ENCODE results near the gene MIPOL1. TPM values are rescaled to one million over a fixed set of nuclear protein-coding genes. Genes with fewer than 3 reads are reported as not detected.

MIPOL1 gene
- total and polyA plus RNA-seq, 2 of the 4 experiments (the other 2 are of a cell fraction), result 2.7 to 5.9 TPM

DNA sequence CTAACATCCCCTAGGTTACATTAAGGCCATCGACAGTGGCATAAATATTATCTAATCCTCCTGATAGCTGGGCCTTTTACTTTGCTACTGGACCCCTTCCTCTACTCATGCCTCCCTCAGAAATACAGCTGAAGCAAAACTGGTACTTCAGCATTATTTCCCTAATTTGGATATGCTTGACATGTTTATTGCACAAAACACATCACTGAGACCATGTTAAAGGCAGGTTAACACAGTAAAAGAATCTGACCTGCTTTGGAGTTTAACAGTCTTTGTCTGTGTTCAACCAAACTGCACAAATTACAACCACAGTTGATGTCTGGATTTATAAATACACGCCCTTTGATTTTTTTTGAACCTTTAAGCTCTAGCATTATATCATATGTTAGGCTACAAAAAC, 240.7 kb downstream of the MIPOL1 start:
- intact Hi-C loops (cut with micrococcal nuclease), result no loop called here
- no peak overlapping the region for H3K4me2 ChIP-seq (ENCODE audit: low read depth, low read length)
- H2AK9ac ChIP-seq (replicated peaks; ENCODE audit: low read depth, low read length, poor library complexity), result no peak overlapping the region
- no peak overlapping the region for H2BK15ac ChIP-seq (ENCODE audit: low read depth, low read length)
- no peak overlapping the region for H4K91ac ChIP-seq (ENCODE audit: insufficient read depth, low read depth, low read length)
- TF ChIP-seq SMC3 (IDR thresholded peaks at IDR 0.05; ENCODE audit: low read depth, low read length) (no peak), RCOR1 (IDR thresholded peaks at IDR 0.05; ENCODE audit: insufficient replicate concordance, low read length) (no peak), MXI1 (IDR thresholded peaks at IDR 0.05; ENCODE audit: borderline replicate concordance, low read depth, low read length) (no peak), CHD1 (IDR thresholded peaks at IDR 0.05; ENCODE audit: low read depth, low read length) (no peak), RFX5 (IDR thresholded peaks at IDR 0.05; ENCODE audit: low read depth, low read length) (no peak), BHLHE40 (IDR thresholded peaks at IDR 0.05; ENCODE audit: low read depth, low read length) (no peak), NFE2L2 (IDR thresholded peaks at IDR 0.05; ENCODE audit: low read depth, low read length) (no peak), FOS (IDR thresholded peaks at IDR 0.05; ENCODE audit: low read depth, low read length) (no peak), POLR2A (IDR thresholded peaks at IDR 0.05; ENCODE audit: low read depth, low read length) (no peak), MAZ (IDR thresholded peaks at IDR 0.05; ENCODE audit: borderline replicate concordance, low read depth, low read length) (no peak), RAD21 (IDR thresholded peaks at IDR 0.05; ENCODE audit: low read length) (no peak), MAFK (IDR thresholded peaks at IDR 0.05; ENCODE audit: low read depth, low read length) (no peak), CEBPB (IDR thresholded peaks at IDR 0.05; ENCODE audit: low read depth, low read length) (no peak)
- TF ChIP-seq, protein P1, sequence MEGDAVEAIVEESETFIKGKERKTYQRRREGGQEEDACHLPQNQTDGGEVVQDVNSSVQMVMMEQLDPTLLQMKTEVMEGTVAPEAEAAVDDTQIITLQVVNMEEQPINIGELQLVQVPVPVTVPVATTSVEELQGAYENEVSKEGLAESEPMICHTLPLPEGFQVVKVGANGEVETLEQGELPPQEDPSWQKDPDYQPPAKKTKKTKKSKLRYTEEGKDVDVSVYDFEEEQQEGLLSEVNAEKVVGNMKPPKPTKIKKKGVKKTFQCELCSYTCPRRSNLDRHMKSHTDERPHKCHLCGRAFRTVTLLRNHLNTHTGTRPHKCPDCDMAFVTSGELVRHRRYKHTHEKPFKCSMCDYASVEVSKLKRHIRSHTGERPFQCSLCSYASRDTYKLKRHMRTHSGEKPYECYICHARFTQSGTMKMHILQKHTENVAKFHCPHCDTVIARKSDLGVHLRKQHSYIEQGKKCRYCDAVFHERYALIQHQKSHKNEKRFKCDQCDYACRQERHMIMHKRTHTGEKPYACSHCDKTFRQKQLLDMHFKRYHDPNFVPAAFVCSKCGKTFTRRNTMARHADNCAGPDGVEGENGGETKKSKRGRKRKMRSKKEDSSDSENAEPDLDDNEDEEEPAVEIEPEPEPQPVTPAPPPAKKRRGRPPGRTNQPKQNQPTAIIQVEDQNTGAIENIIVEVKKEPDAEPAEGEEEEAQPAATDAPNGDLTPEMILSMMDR (conservative IDR thresholded peaks at IDR 0.05; ENCODE audit: low read depth, low read length), result no peak
- TF ChIP-seq, protein P2, sequence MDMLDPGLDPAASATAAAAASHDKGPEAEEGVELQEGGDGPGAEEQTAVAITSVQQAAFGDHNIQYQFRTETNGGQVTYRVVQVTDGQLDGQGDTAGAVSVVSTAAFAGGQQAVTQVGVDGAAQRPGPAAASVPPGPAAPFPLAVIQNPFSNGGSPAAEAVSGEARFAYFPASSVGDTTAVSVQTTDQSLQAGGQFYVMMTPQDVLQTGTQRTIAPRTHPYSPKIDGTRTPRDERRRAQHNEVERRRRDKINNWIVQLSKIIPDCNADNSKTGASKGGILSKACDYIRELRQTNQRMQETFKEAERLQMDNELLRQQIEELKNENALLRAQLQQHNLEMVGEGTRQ (IDR thresholded peaks at IDR 0.05; ENCODE audit: low read depth, low read length), result no peak
- TF ChIP-seq, protein P3, sequence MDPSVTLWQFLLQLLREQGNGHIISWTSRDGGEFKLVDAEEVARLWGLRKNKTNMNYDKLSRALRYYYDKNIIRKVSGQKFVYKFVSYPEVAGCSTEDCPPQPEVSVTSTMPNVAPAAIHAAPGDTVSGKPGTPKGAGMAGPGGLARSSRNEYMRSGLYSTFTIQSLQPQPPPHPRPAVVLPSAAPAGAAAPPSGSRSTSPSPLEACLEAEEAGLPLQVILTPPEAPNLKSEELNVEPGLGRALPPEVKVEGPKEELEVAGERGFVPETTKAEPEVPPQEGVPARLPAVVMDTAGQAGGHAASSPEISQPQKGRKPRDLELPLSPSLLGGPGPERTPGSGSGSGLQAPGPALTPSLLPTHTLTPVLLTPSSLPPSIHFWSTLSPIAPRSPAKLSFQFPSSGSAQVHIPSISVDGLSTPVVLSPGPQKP (IDR thresholded peaks at IDR 0.05; ENCODE audit: borderline replicate concordance, low read depth, low read length), result no peak
- no peaks in the 10 kb centered on the region for H3K36me3 ChIP-seq (ENCODE audit: control insufficient read depth, insufficient read depth, low read length)
- no peak overlapping the region for H3K4ac ChIP-seq (ENCODE audit: low read depth, low read length)
- no peak overlapping the region for H3K23ac ChIP-seq (ENCODE audit: low read depth, low read length)
- H3K56ac ChIP-seq (ENCODE audit: extremely low read depth, insufficient read depth, low read length), result no peak overlapping the region
- BruUV-seq (replicated peaks), result no TSS peak
- DNase-seq (no peak), ATAC-seq (ENCODE audit: low read depth) (no peak)
- no peak overlapping the region for H2BK20ac ChIP-seq (ENCODE audit: low read depth, low read length)
- no peaks in the 10 kb centered on the region for H4K20me1 ChIP-seq (ENCODE audit: insufficient read depth, low read length)
- no CpG with 5 or more reads among the region's 2 CpGs for WGBS, 2 experiments (ENCODE audit: extremely low coverage in 2 of 2, insufficient read length in 1 of 2)
- POLR2A ChIA-PET (ENCODE audit: unreplicated experiment), result no interaction called here
- no peak overlapping the region for H2BK5ac ChIP-seq (ENCODE audit: low read depth, low read length, poor library complexity, severe bottlenecking)
- H3K27me3 ChIP-seq (ENCODE audit: control insufficient read depth, insufficient read depth, low read length), result no peaks in the 10 kb centered on the region
- H3K14ac ChIP-seq (replicated peaks; ENCODE audit: low read depth, low read length), result no peak overlapping the region
- dilution Hi-C loops (cut with HindIII; ENCODE audit: low sequenced_read_pairs, unreplicated experiment), result no loop called here
- H4K8ac ChIP-seq (ENCODE audit: low read depth in 2 of 2, low read length in 2 of 2), result no peak overlapping the region
- H2AFZ ChIP-seq (replicated peaks; ENCODE audit: low read length, poor library complexity), result no peak overlapping the region
- no peaks in the 10 kb centered on the region for H3K9me1 ChIP-seq (ENCODE audit: insufficient read depth, low read length)
- H3K4me1 ChIP-seq (ENCODE audit: control insufficient read depth, insufficient read depth, low read length), result no peaks in the 10 kb centered on the region
- H3K9me3 ChIP-seq (ENCODE audit: control insufficient read depth, insufficient read depth, low read length), result no peaks in the 10 kb centered on the region
- no peak overlapping the region for H2BK120ac ChIP-seq (ENCODE audit: low read depth, low read length)
- in situ Hi-C loops (cut with MboI; ENCODE audit: low sequenced_read_pairs), result no loop called here
- H3K18ac ChIP-seq (ENCODE audit: low read depth, low read length), result no peak overlapping the region
- H3K79me1 ChIP-seq (ENCODE audit: low read depth in 1 of 2, low read length in 2 of 2), result no peaks in the 10 kb centered on the region
- CTCF ChIA-PET, result interaction anchor here (0.9 kb wide), 1 partner anchor 40 kb away, joined by 3 read pairs; no protein-coding TSS in a partner anchor
- H3K4me3 ChIP-seq (ENCODE audit: insufficient read depth, low read depth, low read length), result no peak overlapping the region
- H3K9ac ChIP-seq (ENCODE audit: low read depth, low read length), result no peak overlapping the region
- H3K27ac ChIP-seq (ENCODE audit: insufficient read depth, low read length), result no peak overlapping the region
- no peak overlapping the region for H4K5ac ChIP-seq (ENCODE audit: low read depth, low read length)
- no peak overlapping the region for H2AK5ac ChIP-seq (ENCODE audit: low read depth, low read length)
